Panc1 (cell line): ENCODE results near the gene RELA.

Experiments used
- POLR2AphosphoS5 ChIP-seq: IDR thresholded peaks from 2 replicates; pipeline ENCODE4 v1.6.1; 2012; ENCODE audit warnings: mild to moderate bottlenecking, low read depth, low read length, moderate library complexity
- TF ChIP-seq, protein P1 (sequence below): fragments of 450-650 bp; IDR thresholded peaks from 2 replicates; pipeline ENCODE4 v1.5.1; 2017; ENCODE audit warnings: mild to moderate bottlenecking

DNA sequence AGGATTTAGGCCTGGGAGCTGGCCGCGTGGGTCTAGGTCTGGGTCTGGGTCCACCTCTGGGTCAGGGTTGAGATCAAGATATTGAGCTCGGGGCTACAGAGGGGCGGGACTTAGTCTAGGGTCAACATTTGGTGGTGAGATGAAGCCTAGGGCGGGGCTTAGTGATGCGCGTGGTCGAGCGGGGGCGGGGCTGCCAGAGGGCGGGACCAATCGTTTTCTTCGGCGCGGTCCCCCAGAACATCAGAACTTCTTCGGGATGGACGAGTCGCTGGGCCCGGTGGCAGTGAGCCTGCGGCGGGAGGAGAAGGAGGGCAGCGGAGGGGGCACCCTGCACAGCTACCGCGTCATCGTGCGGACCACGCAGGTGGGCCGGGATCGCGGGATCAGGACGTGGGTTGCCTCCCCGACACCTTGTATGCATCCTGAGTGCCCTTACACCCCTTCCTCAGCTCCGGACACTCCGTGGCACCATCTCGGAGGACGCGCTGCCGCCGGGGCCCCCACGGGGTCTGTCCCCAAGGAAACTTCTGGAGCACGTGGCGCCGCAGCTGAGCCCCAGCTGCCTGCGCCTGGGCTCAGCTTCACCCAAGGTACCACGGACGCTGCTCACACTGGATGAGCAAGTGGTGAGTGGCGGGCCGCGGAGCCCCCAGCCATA lies 20.6 kb downstream of the RELA start:
- no peak for TF ChIP-seq POLR2AphosphoS5
- TF ChIP-seq, protein P1, sequence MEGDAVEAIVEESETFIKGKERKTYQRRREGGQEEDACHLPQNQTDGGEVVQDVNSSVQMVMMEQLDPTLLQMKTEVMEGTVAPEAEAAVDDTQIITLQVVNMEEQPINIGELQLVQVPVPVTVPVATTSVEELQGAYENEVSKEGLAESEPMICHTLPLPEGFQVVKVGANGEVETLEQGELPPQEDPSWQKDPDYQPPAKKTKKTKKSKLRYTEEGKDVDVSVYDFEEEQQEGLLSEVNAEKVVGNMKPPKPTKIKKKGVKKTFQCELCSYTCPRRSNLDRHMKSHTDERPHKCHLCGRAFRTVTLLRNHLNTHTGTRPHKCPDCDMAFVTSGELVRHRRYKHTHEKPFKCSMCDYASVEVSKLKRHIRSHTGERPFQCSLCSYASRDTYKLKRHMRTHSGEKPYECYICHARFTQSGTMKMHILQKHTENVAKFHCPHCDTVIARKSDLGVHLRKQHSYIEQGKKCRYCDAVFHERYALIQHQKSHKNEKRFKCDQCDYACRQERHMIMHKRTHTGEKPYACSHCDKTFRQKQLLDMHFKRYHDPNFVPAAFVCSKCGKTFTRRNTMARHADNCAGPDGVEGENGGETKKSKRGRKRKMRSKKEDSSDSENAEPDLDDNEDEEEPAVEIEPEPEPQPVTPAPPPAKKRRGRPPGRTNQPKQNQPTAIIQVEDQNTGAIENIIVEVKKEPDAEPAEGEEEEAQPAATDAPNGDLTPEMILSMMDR: no peak
